Measurements from ENCODE around the gene PRKD1. TPM values are rescaled to one million over a fixed set of nuclear protein-coding genes. Genes with fewer than 3 reads are reported as not detected.

PRKD1 gene
- total and polyA plus RNA-seq, 2 of the 13 experiments (the other 11 are each of a cell fraction or from before 2014, with no cell fraction given) = 0.22 to 1.3 TPM

- Histone ChIP-seq H4K20me1 (ENCODE audit: insufficient read depth, low read length) (no peaks in the 10 kb centered on the region), H3K4me1 (ENCODE audit: insufficient read depth, low read length) (no peaks in the 10 kb centered on the region), H3K4me2 (ENCODE audit: low read depth, low read length) (no peak overlapping the region), H3K9ac (ENCODE audit: insufficient read depth, low read depth, low read length) (no peak overlapping the region), H3K9me3 (ENCODE audit: low read length) (peaks cover 100% of the 10 kb centered on the region), H3K27ac (ENCODE audit: extremely low read length, insufficient read depth, low read length) (no peak overlapping the region), H3K27me3 (ENCODE audit: control insufficient read depth in 1 of 2, insufficient read depth in 2 of 2, low read length in 2 of 2) (no peaks in the 10 kb centered on the region), H2AFZ (ENCODE audit: low read length) (no peak overlapping the region), H3K36me3 (replicated peaks in 1 of 2; ENCODE audit: control insufficient read depth in 1 of 2, insufficient read depth in 2 of 2, low read length in 2 of 2) (no peaks in the 10 kb centered on the region), H3K4me3 (replicated peaks in 1 of 3; ENCODE audit: insufficient read depth in 1 of 3, low read depth in 2 of 3, low read length in 3 of 3) (no peak overlapping the region), H3K79me2 (ENCODE audit: insufficient read depth, low read length) (no peaks in the 10 kb centered on the region)
- no TSS peak for BruUV-seq (replicated peaks)
- in situ Hi-C loops (cut with HindIII; ENCODE audit: extremely low pct_ligation_motif_present, low pct_unique_long_range_greater_than_20kb) (no loop called here), intact Hi-C loops (cut with micrococcal nuclease; ENCODE audit: unreplicated experiment) (no loop called here)
- TF ChIP-seq ZNF646 (CRISPR knock-in tag; IDR thresholded peaks at IDR 0.05) (no peak), SP1 (IDR thresholded peaks at IDR 0.05) (0 out of 2 replicates have a peak, but pooled peaks have one; percentile 38), SP1 (CRISPR knock-in tag; IDR thresholded peaks at IDR 0.05) (no peak)
- no peak for DNase-seq (ENCODE audit: low spot score)
- FAIRE-seq = no peak
- ChIA-PET CTCF (ENCODE audit: low intra/inter-chr PET ratio, low total read pairs) (no interaction called here), POLR2A (no interaction called here)
- ATAC-seq = no peak
- WGBS (ENCODE audit: low lambda C conversion rate) = 5% methylated on average over 3 of the region's 3 CpGs
These were observed 76.2 kb downstream of the PRKD1 start for GRCh38 chr14:29851397-29851796.

GRCh38 chr14:29847056-29847380 is 80.6 kb downstream of the PRKD1 start:
- intact Hi-C loops (cut with micrococcal nuclease; ENCODE audit: unreplicated experiment) = no loop called here
- Histone ChIP-seq H3K27ac (ENCODE audit: extremely low read length, insufficient read depth, low read length) (no peak overlapping the region), H3K9me3 (ENCODE audit: low read length) (peaks cover 99% of the 10 kb centered on the region), H3K4me3 (replicated peaks in 1 of 3; ENCODE audit: insufficient read depth in 1 of 3, low read depth in 2 of 3, low read length in 3 of 3) (no peak overlapping the region), H3K4me2 (ENCODE audit: low read depth, low read length) (no peak overlapping the region), H3K9ac (ENCODE audit: insufficient read depth, low read depth, low read length) (no peak overlapping the region), H3K27me3 (ENCODE audit: control insufficient read depth in 1 of 2, insufficient read depth in 2 of 2, low read length in 2 of 2) (no peaks in the 10 kb centered on the region), H3K36me3 (replicated peaks in 1 of 2; ENCODE audit: control insufficient read depth in 1 of 2, insufficient read depth in 2 of 2, low read length in 2 of 2) (no peaks in the 10 kb centered on the region), H3K79me2 (ENCODE audit: insufficient read depth, low read length) (no peaks in the 10 kb centered on the region), H4K20me1 (ENCODE audit: insufficient read depth, low read length) (no peaks in the 10 kb centered on the region), H3K4me1 (ENCODE audit: insufficient read depth, low read length) (no peaks in the 10 kb centered on the region), H2AFZ (ENCODE audit: low read length) (no peak overlapping the region)
- no TSS peak for BruUV-seq (replicated peaks)
- FAIRE-seq = no peak
- CTCF ChIA-PET (ENCODE audit: low intra/inter-chr PET ratio, low total read pairs) = no interaction called here
- ATAC-seq = no peak
- in situ Hi-C loops (cut with HindIII; ENCODE audit: extremely low pct_ligation_motif_present, low pct_unique_long_range_greater_than_20kb) = no loop called here
- POLR2A ChIA-PET = no interaction called here
- DNase-seq (ENCODE audit: low spot score) = no peak
- TF ChIP-seq ARID3A (IDR thresholded peaks at IDR 0.05; ENCODE audit: low read depth, low read length) = no peak
- no peak for TF ChIP-seq NFYC (CRISPR knock-in tag; IDR thresholded peaks at IDR 0.05)
- TF ChIP-seq TMF1 (CRISPR knock-in tag; IDR thresholded peaks at IDR 0.05; ENCODE audit: low read depth) = no peak
- no peak for TF ChIP-seq ZNF414 (CRISPR knock-in tag; IDR thresholded peaks at IDR 0.05)
- no peak for TF ChIP-seq SOX5 (CRISPR knock-in tag; IDR thresholded peaks at IDR 0.05; ENCODE audit: borderline replicate concordance)
- no peak for TF ChIP-seq ETV5 (CRISPR knock-in tag; IDR thresholded peaks at IDR 0.05; ENCODE audit: borderline replicate concordance)
- no peak for TF ChIP-seq HES4 (CRISPR knock-in tag; IDR thresholded peaks at IDR 0.05; ENCODE audit: borderline replicate concordance)
- TF ChIP-seq ZFP62 (CRISPR knock-in tag; IDR thresholded peaks at IDR 0.05) = no peak
- no peak for TF ChIP-seq TOE1 (CRISPR knock-in tag; IDR thresholded peaks at IDR 0.05)
- no peak for TF ChIP-seq CHD2 (IDR thresholded peaks at IDR 0.05; ENCODE audit: low read depth, low read length)

Measured in HepG2 (cell line).